Stimulated activated CD8-positive, alpha-beta memory T cell treated with anti-CD3 and anti-CD28 coated beads, Interleukin-15, amount 100 ng/mL, for 1 hour (primary cell): Measurements from ENCODE around the gene UTP25.
"Not testable (repeated sequence)": the region's sequence is repeated elsewhere in the genome, so short reads cannot be mapped to it uniquely, and the experiment has no call there.

Source experiments
- DNase-seq: peaks from one replicate; pipeline ENCODE4 v3.0.0-alpha.2; 2020; ENCODE audit warnings: low read depth

UTP25 gene

GRCh38 chr1:209827384-209828262 is at the start of gene UTP25:
Gene UTP25 (plus strand): TSS chr1:209827972. CDS start chr1:209828064, 92 bp downstream.
- peak; percentile 91 for DNase-seq

- no peak for DNase-seq
Observed at GRCh38 chr1:209778102-209778501, 49.7 kb upstream of the UTP25 start.

GRCh38 chr1:209780268-209780667 is 47.5 kb upstream of the UTP25 start:
- DNase-seq = no peak

GRCh38 chr1:209783386-209783785 is 44.4 kb upstream of the UTP25 start:
- no peak for DNase-seq

- DNase-seq = peak; percentile 100
Observed at GRCh38 chr1:209784265-209785169, 43.3 kb upstream of the UTP25 start, which contains the start of gene C1orf74. Gene C1orf74 (minus strand): TSS chr1:209784559. CDS start chr1:209783634, 925 bp downstream.

- DNase-seq = no peak
Observed at GRCh38 chr1:209785592-209785991, 42.2 kb upstream of the UTP25 start.

GRCh38 chr1:209786146-209786545 is 41.6 kb upstream of the UTP25 start:
- no peak for DNase-seq

GRCh38 chr1:209787551-209787950 is 40.2 kb upstream of the UTP25 start:
- DNase-seq = no peak

GRCh38 chr1:209789245-209789644 is 38.5 kb upstream of the UTP25 start:
- DNase-seq = no peak

GRCh38 chr1:209790286-209791193 is 37.2 kb upstream of the UTP25 start:
- DNase-seq = no peak

- DNase-seq = no peak
Observed at GRCh38 chr1:209791920-209792319, 35.9 kb upstream of the UTP25 start.

GRCh38 chr1:209793711-209794110 is 34.1 kb upstream of the UTP25 start:
- not testable (repeated sequence) for DNase-seq

GRCh38 chr1:209797978-209798639 is 29.7 kb upstream of the UTP25 start:
- no peak for DNase-seq

- no peak for DNase-seq
Observed at GRCh38 chr1:209800984-209801834, 26.6 kb upstream of the UTP25 start.

- DNase-seq = no peak
Observed at GRCh38 chr1:209802117-209802779, 25.5 kb upstream of the UTP25 start.

- no peak for DNase-seq
Observed at GRCh38 chr1:209802780-209803152, 25.0 kb upstream of the UTP25 start.

GRCh38 chr1:209803568-209803967 is 24.2 kb upstream of the UTP25 start:
- no peak for DNase-seq

- no peak for DNase-seq
Observed at GRCh38 chr1:209805341-209805781, 22.4 kb upstream of the UTP25 start.
